HepG2 (cell line): ENCODE data around the gene TSACC. TPM values are rescaled to one million over a fixed set of nuclear protein-coding genes. Genes with fewer than 3 reads are reported as not detected.

Experiments
- AGO1 ChIP-seq: fragments of 200-400 bp; formaldehyde crosslinking; IDR thresholded peaks from 2 replicates; pipeline ENCODE4 v1.6.1; 2017; ENCODE audit warnings: mild to moderate bottlenecking, low read depth, low read length, moderate library complexity; ENCODE audit not compliant: poor library complexity, severe bottlenecking
- ARNT2 ChIP-seq: sonication (generic); formaldehyde crosslinking; IDR thresholded peaks from 2 replicates; pipeline ENCODE4 v1.8.0; 2022; ENCODE audit warnings: mild to moderate bottlenecking, low read depth, missing genetic modification reagents, moderate library complexity
- GTF2F1 ChIP-seq: fragments of 150-350 bp; IDR thresholded peaks from 2 replicates; pipeline ENCODE4 v1.6.1; 2014; ENCODE audit warnings: low read length
- MED8 ChIP-seq: sonication (generic); formaldehyde crosslinking; IDR thresholded peaks from 2 replicates; pipeline ENCODE4 v1.8.1; 2023; ENCODE audit warnings: mild to moderate bottlenecking, missing genetic modification reagents; ENCODE audit not compliant: insufficient replicate concordance
- NCOA5 ChIP-seq: sonication (generic); formaldehyde crosslinking; IDR thresholded peaks from 2 replicates; pipeline ENCODE4 v1.4.0; 2020; ENCODE audit warnings: missing genetic modification reagents
- NPAS2 ChIP-seq: sonication (generic); formaldehyde crosslinking; IDR thresholded peaks from 2 replicates; pipeline ENCODE4 v1.8.0; 2022; ENCODE audit warnings: mild to moderate bottlenecking, missing genetic modification reagents, borderline replicate concordance
- PAF1 ChIP-seq: IDR thresholded peaks from 2 replicates; pipeline ENCODE4 v1.6.1; 2016; ENCODE audit warnings: missing genetic modification reagents, missing compliant biosample characterization
- POLR2AphosphoS5 ChIP-seq: IDR thresholded peaks from 2 replicates; pipeline ENCODE4 v1.6.1; 2012; ENCODE audit warnings: low read depth, low read length
- ZHX2 ChIP-seq, 2 experiments: sonication (generic) in 1 of 2; formaldehyde crosslinking in 1 of 2; IDR thresholded peaks; 2 replicates each; pipeline versions ENCODE4 v1.6.1 to v1.9.0; 2014 to 2022; ENCODE audit warnings: antibody characterized with exemption in 1 of 2, borderline replicate concordance in 1 of 2, inconsistent platforms in 1 of 2, low read depth in 1 of 2, missing genetic modification reagents in 1 of 2
- ZSCAN25 ChIP-seq: sonication (generic); formaldehyde crosslinking; IDR thresholded peaks from 2 replicates; pipeline ENCODE4 v1.8.0; 2022; ENCODE audit warnings: mild to moderate bottlenecking, missing genetic modification reagents
- polyA plus RNA-seq, 8 experiments: library from polyadenylated mRNA; depleted of rRNA in 3 of 8; stranded (reverse) in 7 of 8; unstranded in 1 of 8; fragments of >200 nt; fragmentation: Illumina TruSeq in 4 of 8; extraction: Trizol in 4 of 8; gene quantifications; 2 replicates each; pipeline versions ENCODE4 v1.2.1 to v1.2.3, GENCODE V29; 2011 to 2016; ENCODE audit warnings: low read depth in 4 of 8, missing spikeins in 1 of 8, mixed read lengths in 1 of 8; ENCODE audit not compliant: insufficient read depth in 1 of 8
- total RNA-seq, 5 experiments: library from RNA; depleted of rRNA; stranded (reverse); fragments of >200 nt; fragmentation: Illumina TruSeq; extraction: Trizol; gene quantifications; 2 replicates each; pipeline ENCODE4 v1.2.3, GENCODE V29; 2016; ENCODE audit warnings: low read depth in 1 of 5
- TF ChIP-seq, protein P1 (sequence below): sonication (generic); formaldehyde crosslinking; IDR thresholded peaks from 2 replicates; pipeline ENCODE4 v1.4.0; 2020; ENCODE audit warnings: missing genetic modification reagents, borderline replicate concordance
- TF ChIP-seq, protein P2 (sequence below): sonication (generic); formaldehyde crosslinking; IDR thresholded peaks from 2 replicates; pipeline ENCODE4 v1.5.0; 2020; ENCODE audit warnings: missing genetic modification reagents, mild to moderate bottlenecking, borderline replicate concordance
- TF ChIP-seq, protein P3 (sequence below): sonication (generic); formaldehyde crosslinking; IDR thresholded peaks from 2 replicates; pipeline ENCODE4 v1.4.0; 2020; ENCODE audit warnings: mild to moderate bottlenecking, missing genetic modification reagents

Gene TSACC
- total and polyA plus RNA-seq, 2 of the 13 experiments (the other 11 are each of a cell fraction or from before 2014, with no cell fraction given): 1.5 to 2.6 TPM

DNA sequence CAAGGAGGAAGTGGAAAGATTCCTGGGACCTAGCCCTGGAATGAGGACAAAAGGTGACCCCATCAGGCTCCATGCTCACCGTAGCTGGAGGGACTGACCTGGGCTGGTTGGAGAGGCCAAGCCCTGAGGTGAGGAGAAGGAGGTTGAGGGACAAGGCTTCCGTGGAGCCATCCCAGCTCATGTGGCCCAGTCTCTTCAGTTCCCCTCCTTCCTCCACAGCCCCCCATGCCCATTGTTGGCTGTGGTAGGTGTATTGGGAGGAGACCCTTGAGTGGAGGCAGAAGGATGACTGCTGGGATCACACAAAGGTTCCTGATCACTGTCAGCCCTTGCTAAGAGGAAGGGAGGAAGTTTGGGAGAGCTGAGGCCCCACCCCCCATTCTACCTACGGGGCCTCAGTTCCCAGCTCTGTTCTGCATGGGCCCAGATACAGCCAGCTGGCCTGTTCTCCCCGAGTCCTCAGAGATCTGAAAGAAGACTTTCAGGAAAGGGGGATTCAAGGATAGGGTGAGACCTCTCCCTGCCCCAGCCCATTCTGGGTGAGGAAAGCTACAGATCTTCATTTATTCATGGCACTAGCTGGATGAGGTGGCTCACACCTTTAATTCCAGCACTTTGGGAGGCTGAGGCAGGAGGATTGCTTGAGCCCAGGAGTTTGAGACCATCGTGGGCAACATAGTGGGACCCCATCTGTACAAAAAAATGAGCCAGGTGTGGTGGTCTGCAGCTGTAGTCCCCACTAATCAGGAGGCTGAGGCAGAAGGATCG is 48.0 kb downstream of the TSACC start (continued):
- TF ChIP-seq, protein P1, sequence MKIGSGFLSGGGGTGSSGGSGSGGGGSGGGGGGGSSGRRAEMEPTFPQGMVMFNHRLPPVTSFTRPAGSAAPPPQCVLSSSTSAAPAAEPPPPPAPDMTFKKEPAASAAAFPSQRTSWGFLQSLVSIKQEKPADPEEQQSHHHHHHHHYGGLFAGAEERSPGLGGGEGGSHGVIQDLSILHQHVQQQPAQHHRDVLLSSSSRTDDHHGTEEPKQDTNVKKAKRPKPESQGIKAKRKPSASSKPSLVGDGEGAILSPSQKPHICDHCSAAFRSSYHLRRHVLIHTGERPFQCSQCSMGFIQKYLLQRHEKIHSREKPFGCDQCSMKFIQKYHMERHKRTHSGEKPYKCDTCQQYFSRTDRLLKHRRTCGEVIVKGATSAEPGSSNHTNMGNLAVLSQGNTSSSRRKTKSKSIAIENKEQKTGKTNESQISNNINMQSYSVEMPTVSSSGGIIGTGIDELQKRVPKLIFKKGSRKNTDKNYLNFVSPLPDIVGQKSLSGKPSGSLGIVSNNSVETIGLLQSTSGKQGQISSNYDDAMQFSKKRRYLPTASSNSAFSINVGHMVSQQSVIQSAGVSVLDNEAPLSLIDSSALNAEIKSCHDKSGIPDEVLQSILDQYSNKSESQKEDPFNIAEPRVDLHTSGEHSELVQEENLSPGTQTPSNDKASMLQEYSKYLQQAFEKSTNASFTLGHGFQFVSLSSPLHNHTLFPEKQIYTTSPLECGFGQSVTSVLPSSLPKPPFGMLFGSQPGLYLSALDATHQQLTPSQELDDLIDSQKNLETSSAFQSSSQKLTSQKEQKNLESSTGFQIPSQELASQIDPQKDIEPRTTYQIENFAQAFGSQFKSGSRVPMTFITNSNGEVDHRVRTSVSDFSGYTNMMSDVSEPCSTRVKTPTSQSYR (CRISPR knock-in tag): 0 out of 2 replicates have a peak, but pooled peaks have one; percentile 7
- peak; percentile 18 for TF ChIP-seq POLR2AphosphoS5
- TF ChIP-seq NPAS2 (CRISPR knock-in tag): no peak
- peak; percentile 36 for TF ChIP-seq MED8 (CRISPR knock-in tag)
- TF ChIP-seq PAF1 (CRISPR knock-in tag): peak; percentile 82
- TF ChIP-seq, protein P2, sequence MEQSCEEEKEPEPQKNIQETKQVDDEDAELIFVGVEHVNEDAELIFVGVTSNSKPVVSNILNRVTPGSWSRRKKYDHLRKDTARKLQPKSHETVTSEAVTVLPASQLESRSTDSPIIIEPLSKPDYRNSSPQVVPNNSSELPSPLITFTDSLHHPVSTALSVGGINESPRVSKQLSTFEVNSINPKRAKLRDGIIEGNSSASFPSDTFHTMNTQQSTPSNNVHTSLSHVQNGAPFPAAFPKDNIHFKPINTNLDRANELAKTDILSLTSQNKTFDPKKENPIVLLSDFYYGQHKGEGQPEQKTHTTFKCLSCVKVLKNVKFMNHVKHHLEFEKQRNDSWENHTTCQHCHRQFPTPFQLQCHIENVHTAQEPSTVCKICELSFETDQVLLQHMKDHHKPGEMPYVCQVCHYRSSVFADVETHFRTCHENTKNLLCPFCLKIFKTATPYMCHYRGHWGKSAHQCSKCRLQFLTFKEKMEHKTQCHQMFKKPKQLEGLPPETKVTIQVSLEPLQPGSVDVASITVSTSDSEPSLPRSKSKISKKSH: peak; percentile 73; the same call in 1 of the 2 replicates
- no peak for TF ChIP-seq GTF2F1
- no peak for TF ChIP-seq AGO1
- peak; percentile 56; the same call in 1 of the 2 replicates for TF ChIP-seq NCOA5 (CRISPR knock-in tag)
- TF ChIP-seq ZHX2 (IDR thresholded peaks at IDR 0.05; ENCODE audit: low read depth): no peak
- 0 out of 2 replicates have a peak, but pooled peaks have one; percentile 12 for TF ChIP-seq ZHX2 (CRISPR knock-in tag; IDR thresholded peaks at IDR 0.05; ENCODE audit: borderline replicate concordance)
- 0 out of 2 replicates have a peak, but pooled peaks have one; percentile 38 for TF ChIP-seq ARNT2 (CRISPR knock-in tag)
- TF ChIP-seq, protein P3, sequence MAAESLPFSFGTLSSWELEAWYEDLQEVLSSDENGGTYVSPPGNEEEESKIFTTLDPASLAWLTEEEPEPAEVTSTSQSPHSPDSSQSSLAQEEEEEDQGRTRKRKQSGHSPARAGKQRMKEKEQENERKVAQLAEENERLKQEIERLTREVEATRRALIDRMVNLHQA: no peak
- TF ChIP-seq ZSCAN25 (CRISPR knock-in tag): peak; percentile 43; the same call in 1 of the 2 replicates
